A172 (cell line): Measurements from ENCODE around the gene KNG1. TPM values are rescaled to one million over a fixed set of nuclear protein-coding genes. Genes with fewer than 3 reads are reported as not detected.
"Not testable (repeated sequence)": the region's sequence is repeated elsewhere in the genome, so short reads cannot be mapped to it uniquely, and the experiment has no call there.

Experiments used
- DNase-seq: peaks from one replicate; pipeline ENCODE4 v3.0.0-alpha.2; 2015; ENCODE audit warnings: low spot score
- total RNA-seq: library from RNA; depleted of rRNA; stranded (reverse); fragments of >200 nt; shearing (Covaris generic); gene quantifications from 2 replicates; pipeline ENCODE4 v1.2.3, GENCODE V29; 2014; rRNA removed

Gene KNG1
- not detected in 2 replicates for total RNA-seq

DNA sequence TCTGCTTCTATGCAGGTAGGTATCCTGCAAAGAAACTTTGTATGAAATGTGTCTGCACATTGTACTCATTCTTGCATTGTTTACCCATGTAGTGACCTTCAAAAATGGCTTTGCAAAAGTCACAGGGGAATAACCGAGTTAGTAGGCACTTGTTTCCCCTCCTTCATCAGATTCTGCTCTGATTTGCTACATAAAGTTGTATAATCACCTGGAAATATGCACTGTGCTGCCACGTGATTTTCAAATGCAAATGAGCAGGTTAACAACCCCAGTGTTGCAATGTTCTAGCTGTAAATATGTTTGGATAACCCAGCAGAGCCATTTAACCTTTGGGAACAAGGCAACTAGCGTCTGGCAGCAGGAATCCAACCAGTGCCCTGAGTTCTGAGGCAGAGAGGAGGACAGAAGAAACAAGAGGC, at the start of gene KNG1:
Gene KNG1 (plus strand): TSS at position 321 of the 419 bp plus-strand sequence. CDS start 184 bp downstream, outside the sequence.
- DNase-seq, result no peak

DNA sequence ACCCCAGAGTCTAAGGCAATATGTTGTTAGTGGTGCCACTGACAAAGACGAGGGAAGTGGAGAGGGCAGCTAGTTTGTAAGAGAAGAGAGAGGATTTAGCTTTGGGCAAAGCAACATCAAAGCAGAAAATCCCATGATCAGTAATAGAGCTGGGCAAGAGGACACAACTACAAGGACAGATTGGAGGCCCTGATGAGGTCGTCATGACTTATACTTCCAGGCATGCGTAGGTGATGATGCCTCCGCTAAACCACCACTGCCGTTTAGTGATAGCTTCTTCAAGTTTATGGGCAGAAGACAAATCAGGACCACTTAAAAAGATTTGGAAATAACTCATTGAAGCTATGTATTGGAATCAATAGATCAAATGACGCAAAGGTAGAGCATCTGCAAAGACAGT, 48.7 kb upstream of the KNG1 start:
- no peak for DNase-seq

DNA sequence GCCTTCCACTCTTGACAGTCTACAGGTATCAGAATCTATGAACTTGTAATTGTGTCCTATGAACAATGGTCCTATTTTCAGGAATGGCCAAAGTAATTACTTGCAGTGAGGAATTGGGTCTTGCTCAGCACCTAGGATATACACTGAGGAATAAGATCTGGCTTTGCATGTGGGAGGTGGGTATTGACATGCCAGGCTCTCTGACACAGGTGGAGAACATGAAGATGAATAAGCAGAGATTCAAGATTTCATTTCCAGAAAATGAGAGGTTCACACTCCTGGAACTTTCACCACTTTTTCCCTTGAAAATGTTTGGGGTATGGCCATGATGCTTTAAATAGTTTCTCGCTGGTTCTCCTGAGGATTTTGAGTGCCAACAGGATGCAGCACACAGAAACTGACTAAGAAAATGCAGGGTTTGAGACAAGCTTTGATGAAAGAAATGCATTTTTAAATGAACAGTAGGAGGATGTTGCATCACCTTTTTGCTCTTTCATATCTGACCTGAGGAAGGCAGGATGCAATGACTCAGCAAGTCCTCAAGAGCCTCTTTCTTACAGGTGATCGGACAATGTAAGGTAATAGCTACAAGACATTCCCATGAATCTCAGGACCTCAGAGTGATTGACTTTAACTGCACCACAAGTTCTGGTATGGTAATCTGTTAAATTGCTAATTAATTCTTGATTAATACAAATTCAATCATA, 47.6 kb upstream of the KNG1 start:
- DNase-seq, result no peak

DNA sequence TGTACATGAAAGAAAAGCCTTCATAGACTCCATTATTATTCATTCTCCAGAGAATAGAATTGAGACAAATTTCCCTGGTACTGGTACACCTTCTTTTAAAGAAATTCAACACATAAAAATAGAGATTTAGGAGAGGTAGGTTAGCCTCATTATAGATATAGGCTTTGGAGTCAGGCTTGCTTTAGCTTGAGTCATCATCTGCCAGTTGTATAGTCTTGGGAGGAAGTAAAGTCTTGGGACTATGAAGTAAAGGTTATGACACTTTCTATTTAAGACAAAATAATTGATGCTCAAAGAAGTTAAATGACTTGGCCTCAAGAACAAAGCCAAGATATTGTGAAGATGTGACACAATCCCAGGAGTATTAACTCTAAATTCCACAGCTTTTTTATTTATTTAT, 47.0 kb upstream of the KNG1 start:
- no peak for DNase-seq

- no peak for DNase-seq
Measured at GRCh38 chr3:186671051-186671450, 46.1 kb upstream of the KNG1 start.

GRCh38 chr3:186678604-186679003, 38.6 kb upstream of the KNG1 start:
- no peak for DNase-seq

- DNase-seq, result no peak
Measured at GRCh38 chr3:186679151-186679550, 38.0 kb upstream of the KNG1 start.

DNA sequence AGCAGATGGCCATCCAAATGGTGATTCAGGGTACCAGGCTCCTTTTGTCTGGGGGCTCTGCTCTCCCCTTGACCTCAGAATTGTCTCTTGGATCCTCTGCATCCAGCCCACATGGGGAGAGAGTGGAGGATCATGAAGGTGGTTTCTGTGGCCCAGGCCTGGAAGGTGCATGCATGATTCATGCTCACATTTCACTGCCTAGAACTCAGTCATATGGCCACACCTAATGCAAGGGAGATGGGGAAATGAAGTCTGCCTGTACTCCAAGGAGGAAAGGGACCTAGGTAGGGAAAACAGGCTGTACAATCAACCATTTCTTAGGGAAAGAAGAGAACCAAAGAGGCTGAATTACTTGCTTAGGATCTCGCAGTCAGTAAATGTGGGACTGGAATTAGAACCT, 36.3 kb upstream of the KNG1 start:
- DNase-seq, result no peak

- DNase-seq, result no peak
Measured at GRCh38 chr3:186682812-186683211, 34.3 kb upstream of the KNG1 start.

- DNase-seq, result no peak
Measured at GRCh38 chr3:186683979-186684378, 33.2 kb upstream of the KNG1 start.

DNA sequence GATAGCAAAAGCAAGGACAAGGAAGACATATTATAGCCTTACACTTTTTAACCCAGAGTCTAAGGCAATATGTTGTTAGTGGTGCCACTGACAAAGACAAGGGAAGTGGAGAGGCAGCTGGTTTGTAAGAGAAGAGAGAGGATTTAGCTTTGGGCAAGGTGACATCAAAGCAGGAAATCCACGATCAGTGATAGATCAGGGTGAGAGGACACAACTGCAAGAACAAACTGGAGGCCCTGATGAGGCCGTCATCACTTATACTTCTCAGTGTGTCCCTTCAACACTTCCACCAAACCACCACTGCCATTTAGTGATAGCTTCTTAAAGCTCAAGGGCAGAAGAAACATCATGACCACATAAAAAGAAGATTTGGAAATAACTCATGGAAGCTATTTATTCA, 30.7 kb upstream of the KNG1 start:
- not testable (repeated sequence) for DNase-seq

- DNase-seq, result no peak
Measured at GRCh38 chr3:186687120-186687651, 30.0 kb upstream of the KNG1 start.

GRCh38 chr3:186690304-186690703, 26.9 kb upstream of the KNG1 start:
- DNase-seq, result not testable (repeated sequence)

GRCh38 chr3:186691676-186692075, 25.5 kb upstream of the KNG1 start:
- DNase-seq, result no peak

DNA sequence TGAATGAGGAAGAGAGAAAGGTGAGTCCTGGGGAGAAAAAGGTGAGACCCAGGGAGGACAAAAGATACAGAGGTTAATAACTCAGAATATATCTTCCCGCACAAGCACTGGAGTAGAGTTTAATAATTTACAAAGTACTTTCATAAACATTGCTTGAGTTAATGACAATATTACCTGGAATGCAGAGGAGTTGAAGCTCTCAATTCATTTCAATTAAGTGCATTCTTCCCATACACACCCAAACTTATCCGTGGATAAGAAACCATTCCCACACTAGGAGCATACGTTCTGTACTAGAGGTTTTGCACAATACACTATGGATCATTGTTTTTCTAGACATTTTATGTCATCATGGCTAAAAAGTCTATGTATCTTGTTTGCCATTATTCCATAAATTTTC, 23.3 kb upstream of the KNG1 start:
- no peak for DNase-seq

GRCh38 chr3:186694288-186695032, 22.7 kb upstream of the KNG1 start:
- no peak for DNase-seq

DNA sequence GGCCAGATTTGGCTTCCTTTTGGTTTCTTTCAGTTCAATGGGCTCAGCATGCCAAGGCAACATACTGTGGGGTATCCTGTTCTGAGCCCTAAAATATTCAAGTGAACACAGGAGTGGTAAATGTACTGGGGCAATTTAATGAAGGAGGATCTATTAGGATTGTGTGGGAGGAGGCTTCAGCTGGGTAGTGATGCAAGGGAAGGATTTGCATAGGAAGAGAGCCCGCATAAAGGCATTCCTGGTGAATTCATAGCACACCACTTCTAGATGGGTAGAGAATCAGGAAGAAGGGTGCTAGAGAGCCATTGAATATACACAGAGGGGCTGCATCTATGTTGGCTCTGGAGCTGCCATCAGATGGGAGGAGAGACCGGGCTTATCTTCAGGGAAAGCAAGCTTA, 20.6 kb upstream of the KNG1 start:
- DNase-seq, result no peak

DNA sequence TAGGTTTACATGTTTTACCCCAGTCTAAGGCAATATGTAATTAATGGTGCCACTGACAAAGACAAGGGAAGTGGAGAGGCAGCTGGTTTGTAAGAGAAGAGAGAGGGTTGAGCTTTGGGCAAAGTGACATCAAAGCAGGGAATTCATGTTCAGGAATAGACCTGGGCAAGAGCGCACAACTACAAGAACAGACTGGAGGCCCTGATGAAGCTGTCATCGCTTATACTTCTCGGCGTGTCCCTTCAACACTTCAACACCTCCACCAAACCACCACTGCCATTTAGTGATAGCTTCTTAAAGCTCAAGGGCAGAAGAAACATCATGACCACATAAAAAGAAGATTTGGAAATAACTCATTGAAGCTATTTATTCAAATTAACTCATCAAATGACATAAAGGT, 19.6 kb upstream of the KNG1 start:
- DNase-seq, result no peak

DNA sequence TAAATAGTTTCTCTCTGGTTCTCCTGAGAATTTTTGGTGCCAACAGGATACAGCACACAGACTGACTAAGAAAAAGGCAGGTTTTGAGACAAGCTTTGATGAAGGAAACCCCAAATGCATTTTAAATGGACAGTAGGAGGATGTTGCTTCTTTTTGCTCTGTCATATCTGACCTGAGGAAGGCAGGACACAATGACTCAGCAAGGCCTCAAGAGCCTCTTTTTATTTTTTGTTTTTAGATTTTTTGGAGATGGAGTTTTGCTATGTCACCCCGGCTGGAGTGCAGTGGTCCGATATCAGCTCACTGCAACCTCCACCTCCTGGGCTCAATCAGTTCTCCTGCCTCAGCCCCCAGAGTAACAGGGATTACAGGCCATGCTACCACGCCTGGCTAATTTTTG, 16.9 kb upstream of the KNG1 start:
- no peak for DNase-seq

DNA sequence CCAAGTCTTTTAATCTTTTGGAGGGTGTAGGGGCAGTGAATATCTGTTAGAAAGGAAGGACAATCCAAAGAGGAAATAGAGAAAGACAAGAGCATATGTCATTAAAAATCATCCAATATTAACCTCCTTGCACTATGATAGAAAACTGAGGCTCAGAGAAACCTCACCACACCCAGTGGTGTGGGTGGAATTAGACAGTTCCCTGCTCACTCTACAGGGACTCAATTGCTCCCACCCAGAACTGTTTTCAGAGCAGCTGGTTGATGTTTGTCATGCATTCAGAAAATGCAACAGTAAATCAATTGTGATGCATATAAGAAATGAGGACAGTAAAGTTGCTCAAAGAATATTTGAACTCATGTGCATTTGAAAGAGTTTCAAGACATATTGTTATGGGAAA, 14.7 kb upstream of the KNG1 start:
- DNase-seq, result not testable (repeated sequence)

DNA sequence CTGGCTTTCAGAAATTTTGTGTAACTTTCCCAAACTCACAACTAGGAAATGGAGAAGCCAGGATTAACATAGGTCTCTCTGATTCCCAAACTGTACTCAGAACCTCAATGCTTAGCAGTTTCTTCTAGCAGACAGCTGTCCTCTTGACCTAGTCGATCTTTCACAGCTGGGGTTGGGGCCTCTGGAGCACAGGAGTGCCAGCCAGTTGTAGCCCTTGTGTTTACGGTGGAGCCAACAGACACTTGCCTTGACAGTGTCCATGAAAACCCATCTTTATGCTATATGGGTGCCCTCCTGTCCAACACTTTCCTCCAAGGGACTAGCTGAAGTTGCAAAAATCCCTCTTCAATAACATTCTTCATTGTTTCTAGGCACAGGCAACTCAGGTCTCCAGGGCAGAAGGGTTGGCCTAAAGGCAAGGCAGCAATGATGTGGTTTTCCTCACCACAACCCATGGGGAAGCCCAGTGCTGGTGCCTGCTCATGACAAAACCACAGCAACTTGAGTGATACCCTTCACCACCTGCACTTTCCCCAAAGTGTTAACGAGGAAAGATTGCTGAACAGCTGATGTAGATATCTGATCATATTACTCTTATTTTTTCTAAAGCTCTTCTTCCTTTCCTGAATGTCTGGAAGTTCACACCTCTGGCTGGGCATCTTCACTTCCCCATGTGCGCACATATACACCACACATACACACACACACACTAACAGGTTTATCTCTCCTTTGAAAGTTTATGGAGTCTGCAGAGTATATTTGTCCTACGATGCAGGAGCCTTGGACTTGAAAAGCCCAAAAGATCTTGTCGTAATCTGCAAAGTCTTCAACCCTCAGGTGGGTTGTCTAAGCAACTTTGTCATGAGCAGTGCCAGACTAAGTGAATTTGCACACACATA, 11.0 kb upstream of the KNG1 start:
- DNase-seq, result no peak
